ENCODE measurements around the gene PSMB11.

PSMB11 gene

DNA sequence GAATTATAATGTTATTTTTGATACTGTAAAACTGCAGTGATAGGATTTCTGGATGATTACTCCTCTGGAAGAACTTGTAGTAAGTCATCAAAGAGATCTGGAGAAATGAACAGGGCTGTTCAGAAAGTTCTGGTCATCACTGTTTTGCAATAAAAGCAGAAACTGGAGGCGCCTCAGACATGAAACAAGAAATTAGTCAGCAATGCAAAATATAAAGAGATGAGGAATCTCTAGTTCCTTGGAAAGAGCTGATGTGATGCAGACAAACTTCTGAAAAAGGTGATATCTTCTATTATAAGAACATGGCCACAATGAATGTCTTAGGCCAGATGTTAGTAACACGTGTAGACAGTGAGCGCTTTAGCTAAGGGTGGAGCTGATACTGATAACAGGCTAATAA, 43.4 kb downstream of the PSMB11 start:
- DNase-seq (no peak), ATAC-seq (no peak)

DNA sequence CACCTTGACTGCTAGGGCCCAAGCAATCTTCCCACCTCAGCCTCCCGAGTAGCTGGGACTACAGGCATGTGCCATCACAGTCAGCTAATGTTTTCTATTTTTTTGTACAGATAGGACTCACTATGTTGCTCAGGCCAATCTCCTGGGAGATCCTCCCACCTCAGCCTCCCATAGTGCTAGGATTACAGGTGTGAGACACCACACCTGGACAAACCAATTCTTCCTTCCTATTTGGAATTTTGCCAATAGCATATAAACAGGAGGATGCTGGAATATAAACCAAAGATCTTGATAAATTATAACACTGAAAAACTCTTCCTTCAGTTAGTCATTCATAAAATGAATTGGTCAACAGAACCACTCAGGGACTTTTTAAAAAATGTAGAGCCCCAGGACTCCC, 44.6 kb downstream of the PSMB11 start:
- no peak for DNase-seq
- no peak for ATAC-seq

DNA sequence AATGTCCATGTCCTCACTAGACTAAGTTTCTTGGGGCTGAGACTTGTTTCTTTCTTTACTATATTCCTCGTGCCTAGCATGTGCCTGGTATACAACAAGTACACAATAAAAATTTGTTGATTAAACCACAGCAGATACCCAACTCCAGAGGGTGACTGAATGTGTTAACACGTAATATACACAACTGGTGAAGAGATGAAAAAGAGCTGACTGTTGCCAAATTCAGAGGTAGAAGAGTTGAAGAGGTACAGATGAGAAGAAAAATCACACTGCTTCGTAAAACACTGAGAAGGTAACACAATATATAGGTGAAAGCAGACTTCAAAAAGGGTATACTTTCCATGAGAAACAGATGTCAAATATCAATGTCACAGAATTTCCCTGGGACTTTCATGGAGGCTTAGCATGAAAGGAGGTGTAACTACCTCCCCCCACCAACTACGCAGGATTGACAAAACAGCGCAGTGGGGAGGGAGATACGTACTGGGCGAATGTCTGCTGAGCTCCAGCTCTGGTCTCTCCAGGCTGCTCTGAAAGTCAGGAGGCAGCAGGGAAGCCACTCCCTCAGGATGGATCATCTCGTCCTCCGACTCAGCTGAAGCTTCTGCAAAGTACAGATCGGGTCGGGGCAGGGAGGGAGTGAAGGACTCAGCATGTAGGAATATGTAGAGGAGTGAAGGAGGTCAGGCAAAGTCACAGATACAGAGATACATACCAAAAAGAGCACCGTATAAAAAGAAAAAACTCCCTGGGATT, 47.7 kb downstream of the PSMB11 start:
- ATAC-seq (no peak), DNase-seq (no peak)

DNA sequence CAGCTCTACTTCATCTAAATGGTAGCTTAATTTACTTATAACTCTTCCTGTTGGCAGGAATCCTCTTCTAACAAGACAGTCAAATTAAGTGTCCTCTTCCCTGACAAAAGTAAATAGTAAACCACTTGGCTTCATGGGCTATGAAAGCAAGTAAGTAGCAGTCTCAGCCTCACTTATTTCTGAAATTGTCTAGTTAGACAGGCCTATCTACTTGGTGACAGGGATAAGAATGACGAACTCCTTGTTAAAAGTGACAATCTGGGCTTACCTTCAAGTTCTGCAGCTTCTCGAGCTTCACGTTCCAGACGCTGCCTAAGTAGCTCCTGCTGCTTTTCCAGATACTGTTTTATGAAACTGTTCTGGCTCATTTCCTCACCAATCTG, 48.2 kb downstream of the PSMB11 start:
- DNase-seq (no peak), ATAC-seq (no peak)

DNA sequence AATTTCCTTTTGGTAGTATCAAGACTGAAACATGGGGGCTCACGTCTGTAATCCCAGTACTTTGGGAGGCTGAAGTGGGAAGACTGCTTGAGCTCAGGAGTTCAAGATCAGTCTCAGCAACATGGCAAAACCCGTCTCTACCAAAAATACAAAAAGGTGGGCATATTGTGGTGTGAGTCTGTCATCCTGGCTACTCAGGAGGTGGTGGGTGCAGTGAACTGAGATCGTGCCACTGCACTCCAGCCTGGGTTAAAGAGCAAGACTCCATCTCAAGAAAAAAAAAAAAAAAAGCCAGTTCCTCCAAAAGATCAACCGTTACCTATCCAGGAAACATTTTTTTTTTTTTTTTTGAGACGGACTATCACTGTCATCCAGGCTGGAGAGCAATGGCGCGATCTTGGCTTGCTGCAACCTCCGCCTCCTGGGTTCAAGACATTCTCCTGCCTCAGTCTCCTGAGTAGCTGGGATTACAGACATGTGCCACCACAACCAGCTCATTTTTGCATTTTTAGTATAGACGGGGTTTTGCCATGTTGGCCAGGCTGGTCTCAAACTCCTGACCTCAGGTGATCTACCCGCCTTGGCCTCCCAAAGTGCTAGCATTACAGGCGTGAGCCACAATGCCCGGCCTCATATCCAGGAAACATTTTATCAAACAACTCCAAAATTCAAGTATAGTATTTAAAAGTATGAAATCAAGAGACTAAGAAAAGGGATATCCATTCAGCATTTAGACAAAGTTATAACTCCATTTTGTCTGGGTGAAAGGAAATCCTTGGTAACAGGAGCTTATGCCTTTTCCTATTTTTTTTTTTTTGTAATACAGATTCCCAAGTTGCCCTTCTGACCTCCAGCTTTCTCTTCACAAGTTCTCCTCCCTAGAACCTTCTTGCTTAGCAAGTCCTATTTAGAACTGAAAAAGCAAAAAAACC, 49.5 kb downstream of the PSMB11 start:
- no peak for ATAC-seq

DNA sequence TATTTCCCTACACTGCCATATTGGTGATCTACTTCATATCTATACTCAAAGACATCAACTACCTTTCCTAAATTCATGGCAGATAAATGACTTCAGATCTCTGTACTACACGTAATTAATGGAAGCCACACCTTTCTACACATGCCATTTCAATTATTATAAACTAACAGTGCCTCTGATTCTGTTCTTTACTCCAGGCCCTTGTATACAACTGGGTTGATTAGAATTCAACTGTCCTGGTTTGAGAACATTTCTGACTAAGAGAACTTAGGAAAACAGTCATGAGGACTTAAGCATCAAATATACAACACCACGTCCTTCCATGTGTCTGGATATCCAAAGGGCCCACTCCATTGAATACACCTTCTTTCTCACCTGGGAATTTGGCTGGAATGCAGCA, 51.1 kb downstream of the PSMB11 start:
- ATAC-seq: no peak
- no peak for DNase-seq

More for the DNA sequence above, 49.5 kb downstream of the PSMB11 start:
- no peak for DNase-seq

DNA sequence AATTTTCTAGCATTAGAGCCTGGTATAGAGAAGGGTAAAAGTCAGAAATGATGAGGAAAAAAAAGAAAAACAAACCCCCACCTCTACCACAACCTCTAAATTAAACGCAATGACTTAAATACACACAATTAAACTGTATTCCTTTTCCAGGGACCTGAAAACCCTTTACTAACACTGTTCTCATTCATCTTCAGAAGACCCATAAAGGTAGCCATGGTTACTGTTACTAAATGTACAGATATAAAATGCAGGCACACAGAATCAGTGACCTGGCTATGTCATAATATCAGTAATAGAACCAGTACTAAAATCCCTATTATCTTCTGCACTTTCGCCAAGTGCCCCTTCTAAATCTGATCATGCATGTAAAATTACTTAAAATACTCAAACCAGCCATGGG, 51.5 kb downstream of the PSMB11 start:
- ATAC-seq (no peak), DNase-seq (no peak)
